NCI-H2107 treated with DMSO at 0.1 percent for 48 hours (cell line): Measurements from ENCODE around the gene GOLIM4.

ENCODE experiments used
- DNase-seq: peaks from one replicate; lab custom pipeline; 2025; ENCODE audit not compliant: unreplicated experiment; lab: John Stamatoyannopoulos, UW

GOLIM4 gene

DNA sequence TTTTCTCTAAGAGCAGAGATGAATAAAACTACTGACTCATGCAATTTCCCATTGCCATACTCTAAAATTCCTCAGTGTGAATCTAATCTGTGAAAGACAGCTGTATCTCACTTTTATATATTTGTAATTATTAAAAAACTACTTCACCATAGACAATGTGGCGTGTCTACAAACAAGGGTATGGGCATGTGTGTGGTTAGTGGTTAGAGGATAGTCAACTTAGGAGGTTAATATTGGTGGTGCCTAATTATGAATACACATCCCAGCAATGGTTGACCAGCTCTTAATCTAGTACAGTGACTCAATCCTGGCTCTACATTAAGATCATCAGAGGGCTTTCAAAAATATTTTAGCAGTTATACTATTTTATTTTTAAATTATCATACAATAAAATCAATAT lies 94.5 kb downstream of the GOLIM4 start:
- no peak for DNase-seq

DNA sequence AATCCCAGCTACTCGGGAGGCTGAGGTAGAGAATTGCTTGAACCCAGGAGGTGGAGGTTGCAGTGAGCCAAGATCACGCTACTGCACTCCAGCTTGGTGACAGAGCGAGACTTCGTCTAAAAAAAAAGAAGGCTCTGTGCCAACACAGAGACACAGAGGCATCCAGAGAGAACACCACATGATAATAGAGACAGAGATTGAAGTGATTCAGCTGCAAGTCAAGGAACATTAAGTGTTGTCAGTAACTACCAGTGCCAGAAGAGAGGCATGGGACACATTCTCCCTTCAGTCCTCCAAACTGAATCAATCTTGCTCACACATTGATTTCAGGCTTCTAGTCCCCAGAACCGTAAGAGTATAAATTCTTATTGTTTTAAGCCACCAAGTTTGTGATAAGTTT lies 97.5 kb downstream of the GOLIM4 start:
- no peak for DNase-seq

DNA sequence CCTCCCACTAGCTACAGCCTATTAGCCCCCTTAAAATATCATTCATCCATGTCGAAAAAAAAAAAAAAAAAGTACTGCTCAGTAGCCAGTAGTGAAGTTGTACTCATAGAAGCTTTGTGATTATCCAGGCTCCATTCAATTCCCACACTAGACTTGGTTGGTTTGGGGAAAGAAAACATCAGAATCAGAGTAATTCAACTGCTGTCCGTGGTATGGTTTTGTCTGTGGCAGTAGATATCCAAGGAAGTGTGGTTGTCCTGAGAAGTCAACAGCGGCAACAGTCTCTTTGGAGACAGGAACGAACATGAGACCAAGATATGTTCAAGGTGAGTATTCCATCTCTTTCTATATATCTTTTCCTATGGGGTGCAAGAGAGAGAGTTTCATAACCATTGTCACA lies 99.2 kb downstream of the GOLIM4 start:
- peak; percentile 98 for DNase-seq

DNA sequence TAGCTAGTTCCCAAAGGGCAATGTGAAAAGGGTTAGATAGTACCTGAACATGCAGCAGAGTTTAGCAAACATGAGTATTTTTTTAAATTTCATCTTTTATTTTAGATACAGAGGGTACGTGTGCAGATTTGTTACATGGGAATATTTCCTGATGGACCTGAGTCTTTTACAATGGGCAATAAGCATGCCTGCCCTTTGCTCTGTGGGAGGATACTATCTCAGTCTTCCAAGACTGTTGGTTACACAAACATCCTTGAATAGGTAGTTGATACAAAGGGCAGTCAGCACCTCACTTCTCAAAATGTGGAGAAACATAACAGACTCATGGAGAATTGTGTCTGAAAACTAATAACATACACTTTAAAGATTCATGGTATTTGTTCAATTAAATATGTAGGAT lies 103.3 kb downstream of the GOLIM4 start:
- DNase-seq: no peak

DNA sequence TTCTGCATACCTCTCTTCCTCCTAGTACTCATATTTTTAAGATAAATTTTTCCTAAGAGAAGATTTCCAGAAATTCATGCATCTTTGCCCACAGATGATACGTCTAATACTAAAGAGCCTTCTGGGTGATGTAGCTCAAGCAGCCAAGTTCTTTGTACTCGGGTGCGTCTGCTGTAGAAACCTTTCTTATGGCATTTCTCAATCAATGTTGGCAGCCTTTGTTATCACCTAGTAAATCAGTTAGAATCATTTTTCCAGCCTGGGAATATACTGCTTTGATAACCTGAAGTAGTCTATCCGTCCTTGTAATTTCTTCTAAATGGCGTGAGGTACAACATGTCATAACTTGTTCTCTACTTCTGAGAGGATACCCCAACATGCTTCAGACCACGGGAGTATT lies 104.5 kb downstream of the GOLIM4 start:
- DNase-seq: no peak

DNA sequence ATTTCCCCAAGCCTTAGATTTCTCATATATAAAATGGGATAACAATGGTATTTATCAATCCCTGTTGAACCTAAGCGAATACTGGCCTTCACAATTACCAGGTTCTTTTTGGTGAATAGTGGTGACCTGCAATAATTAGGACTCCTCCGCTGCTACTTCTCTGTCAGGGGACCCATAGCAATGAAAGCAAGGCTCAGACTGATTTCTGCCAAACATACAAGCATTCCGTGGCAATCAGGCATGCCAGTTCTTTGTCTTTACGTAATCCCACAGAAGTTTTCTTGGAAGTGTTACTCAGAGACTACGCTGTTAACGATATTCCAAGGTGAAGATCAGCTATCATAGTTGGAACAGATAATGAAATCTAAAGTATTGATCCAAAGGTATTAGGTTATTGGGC lies 105.7 kb downstream of the GOLIM4 start:
- DNase-seq: no peak

DNA sequence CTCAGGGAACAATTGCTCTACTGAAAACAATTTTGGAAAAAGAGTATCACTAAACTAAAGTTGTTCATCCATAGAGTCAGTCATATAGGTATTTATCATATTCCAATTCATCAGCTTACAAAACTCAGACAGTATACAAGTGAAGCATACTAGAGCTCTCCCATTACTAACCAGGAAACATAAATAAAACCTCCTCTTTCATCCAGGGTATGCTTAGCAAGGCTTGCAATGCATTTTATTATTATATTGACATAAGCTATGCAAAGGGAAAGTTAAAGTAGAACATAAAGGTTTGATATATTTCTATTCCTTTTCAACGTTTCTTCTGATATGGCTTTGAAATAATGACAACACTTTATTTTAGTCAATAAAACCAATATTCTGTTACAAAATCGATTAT lies 106.7 kb downstream of the GOLIM4 start:
- no peak for DNase-seq

DNA sequence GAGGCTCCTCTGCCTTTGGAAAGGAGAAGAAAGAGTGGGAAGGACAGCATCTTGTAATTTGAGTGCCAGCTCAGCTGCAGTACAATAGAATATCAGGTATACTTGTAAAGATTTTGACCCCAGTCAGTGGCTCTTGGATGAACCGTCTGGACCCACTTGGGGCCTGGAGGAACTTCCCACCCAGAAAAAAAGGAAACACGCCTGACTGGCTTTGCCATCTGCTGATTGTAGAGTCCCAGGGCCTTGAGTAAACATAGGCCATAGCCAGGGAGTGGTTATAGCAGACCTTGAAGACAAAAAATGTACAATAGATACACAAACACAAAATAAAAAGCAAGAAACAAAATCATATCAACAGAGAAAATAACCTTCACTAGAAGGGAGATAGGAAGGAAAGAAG lies 112.1 kb downstream of the GOLIM4 start:
- DNase-seq: no peak

DNA sequence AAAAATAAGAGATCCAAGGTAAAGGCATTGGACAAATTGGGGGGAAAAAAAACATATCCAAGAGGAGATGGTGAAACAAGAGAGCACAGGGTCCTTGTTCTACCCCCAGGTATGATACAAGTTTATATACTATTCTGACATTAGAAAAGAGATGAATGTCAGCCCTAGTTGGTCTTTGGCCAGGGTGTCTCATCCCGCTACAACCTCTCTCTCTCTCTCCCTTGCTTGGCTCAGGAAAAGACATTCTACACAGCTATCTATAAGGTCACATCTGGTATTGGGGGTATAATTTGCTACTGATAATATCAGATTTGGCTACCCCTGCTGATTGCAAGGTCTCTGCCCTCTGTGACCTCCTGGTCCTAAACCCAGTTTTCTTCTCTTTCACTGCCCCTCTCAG lies 117.2 kb downstream of the GOLIM4 start:
- DNase-seq: no peak

DNA sequence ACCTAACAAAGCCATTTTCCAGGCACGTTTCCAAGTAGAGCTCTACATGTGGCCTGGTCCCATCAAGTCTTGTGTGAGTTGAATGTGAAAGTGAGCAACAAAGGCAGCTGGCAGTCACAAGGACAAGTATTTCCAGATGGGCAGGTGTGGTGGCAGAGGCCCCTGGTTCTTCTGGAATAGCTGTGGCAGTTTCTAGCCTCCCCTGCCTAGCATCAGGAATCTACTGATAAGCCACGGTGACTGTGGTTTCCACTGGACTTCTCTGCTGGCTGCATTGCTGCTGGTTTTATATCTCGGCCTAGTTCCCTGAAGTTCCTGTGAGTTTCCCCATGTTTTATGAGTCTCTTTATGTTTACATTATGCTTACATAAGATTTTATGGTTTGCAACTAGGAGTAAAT lies 117.7 kb downstream of the GOLIM4 start:
- peak; percentile 93 for DNase-seq

DNA sequence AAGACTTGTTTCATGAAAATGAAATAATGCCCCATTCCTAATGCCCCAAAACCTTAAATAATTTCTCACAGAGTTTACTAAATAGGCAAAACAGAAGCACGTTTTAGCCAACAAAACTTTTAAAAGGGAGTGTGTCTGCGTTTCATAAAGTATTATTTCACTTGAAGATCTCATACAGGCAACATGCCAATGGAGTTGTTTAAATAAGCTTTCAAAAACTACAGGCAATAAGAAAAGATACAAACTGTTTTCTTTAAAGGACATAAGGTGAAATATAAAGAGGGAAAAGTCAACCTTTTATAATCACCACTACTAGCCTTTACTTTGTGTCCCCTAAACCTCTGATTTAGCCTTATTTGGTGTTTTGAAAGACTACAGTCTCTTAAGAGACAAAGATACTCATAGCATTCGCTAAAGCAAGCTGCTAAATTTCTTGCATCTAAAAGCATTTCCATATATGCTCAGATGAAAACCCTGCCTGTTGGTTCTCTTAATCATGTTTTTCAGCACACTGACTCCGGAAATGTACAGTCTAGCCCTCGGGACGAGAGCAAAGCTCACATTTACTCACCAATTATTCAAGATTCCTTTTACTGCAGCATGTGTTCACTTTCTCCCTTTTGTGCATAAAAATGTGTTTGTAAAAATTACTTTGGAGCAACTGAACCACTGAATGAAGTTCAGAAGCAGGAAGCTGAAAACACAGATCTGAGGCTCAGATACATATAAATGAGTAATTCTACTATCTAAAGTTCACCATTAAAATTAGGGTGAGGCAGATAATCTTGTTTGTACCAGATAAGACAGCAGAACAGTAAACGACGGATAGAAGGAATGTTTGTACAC lies 119.0 kb downstream of the GOLIM4 start:
- DNase-seq: no peak

DNA sequence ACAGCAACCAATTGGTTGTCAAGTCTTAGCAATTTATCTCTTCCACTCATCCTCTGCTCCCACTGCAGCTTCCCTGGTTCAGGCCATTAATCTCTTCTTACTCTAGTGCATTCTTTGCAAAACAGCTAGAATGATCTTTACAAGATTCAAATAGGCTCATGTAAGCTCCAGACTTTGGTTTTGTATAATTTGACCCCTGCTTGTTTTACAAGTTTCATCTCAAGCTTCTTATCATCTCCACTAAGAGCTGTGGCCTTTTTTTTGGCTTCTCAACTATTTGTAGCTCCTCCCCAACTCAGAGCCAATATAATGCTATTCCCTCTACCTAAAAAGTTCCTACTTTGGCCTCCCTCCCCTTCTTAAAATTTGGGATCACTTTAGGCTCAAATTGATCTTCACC lies 121.8 kb downstream of the GOLIM4 start:
- DNase-seq: no peak

DNA sequence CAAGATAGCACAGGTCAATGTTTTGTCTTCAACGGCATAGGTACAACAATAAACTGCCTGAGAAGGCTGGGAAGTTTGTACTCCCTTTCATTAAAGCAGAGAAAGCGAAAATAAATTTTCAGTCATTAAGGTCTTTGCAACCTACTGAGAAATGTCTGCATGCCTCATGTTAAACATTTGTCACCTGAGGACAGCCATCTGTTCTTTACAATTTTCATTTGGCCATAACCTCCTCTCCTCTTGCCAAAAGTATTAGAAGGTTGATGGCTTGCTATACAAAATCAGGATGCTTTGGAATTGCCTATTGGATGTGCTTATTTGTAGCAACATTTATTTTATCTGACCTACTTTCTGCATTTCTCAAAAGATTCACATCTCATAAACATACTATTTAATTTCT lies 122.7 kb downstream of the GOLIM4 start:
- DNase-seq: no peak

DNA sequence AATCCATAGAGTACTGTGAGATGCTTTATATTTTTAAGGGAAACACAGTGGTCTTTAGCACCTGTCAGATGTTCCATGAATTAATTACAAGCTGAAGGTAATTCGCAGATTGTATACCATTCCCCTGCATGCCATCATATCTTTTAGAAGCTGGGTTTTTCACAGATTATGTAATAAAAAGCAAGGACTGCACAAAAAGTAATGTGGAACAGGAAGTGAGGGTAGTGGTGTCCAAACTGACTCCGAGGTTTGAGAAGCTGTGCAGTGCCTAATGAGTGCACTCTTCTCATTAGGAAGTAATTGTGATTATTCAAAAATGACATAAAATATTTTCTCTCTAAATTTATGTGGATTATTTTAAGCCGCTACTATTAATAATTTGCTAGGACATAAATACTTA lies 123.2 kb downstream of the GOLIM4 start:
- no peak for DNase-seq

DNA sequence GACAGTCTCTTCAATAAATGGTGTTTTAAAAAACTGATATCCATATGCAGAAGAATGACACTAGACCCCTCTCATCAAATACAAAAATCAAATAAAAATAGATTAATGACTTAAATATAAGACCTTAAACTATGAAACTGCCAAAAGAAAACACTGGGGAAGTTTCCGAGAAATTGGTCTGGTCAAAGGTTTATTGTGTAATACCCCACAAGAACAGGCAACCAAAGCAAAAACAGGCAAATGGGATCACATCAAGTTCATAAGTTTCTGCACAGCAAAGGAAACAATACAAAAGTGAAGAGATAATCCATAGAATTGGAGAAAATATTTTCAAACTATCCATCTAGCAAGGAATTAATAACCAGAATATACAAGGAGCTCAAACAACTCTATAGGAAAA lies 126.2 kb downstream of the GOLIM4 start:
- no peak for DNase-seq

DNA sequence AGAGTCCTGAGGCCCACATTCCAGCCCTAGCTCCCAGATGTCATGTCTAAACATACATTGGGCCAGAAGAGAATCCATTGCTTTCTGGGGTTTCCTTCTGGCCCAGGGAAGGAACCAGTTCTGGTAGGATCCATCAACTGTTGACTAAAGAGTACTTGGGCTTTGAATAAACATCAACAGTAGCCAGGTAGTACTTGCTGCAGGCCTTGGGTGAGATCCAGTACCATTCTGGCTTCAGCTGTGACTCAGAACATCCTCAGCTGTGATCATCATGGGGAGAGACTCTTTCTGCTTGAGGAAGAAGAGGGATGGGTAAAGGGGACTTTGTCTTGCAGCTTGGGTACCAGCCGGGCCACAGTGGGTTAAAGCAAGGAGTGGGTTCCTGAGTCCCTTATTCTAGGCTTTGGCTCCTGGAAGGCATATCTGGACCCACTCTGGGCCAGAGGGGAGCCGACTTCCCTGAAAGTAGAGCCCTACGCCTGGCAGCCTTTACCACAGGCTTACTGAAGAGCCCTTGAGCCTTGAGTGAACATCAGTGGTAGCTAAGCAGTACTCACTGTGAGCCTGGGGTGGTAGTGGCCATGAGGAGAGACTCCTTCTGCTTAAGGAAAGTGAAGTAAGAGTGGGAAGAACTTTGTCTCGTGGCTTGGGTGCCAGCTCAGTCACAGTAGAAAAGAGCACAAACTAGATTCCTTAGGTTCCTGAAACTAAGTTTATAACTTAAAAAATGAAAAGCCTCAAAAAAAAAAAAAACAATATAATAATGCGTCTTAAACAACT lies 128.3 kb downstream of the GOLIM4 start:
- DNase-seq: no peak
